Motor neuron (in vitro differentiated cells): ENCODE results near the gene CD7. TPM values are rescaled to one million over a fixed set of nuclear protein-coding genes. Genes with fewer than 3 reads are reported as not detected.

ENCODE experiments used
- ATAC-seq, 8 experiments: fragments of 200-7000 bp; cut with Tn5 transposase; replicated peaks in 6 of 8; 2 replicates each; pipeline ENCODE4 v1.8.0; 2021; ENCODE audit warnings: mild to moderate bottlenecking in 8 of 8, moderate library complexity in 8 of 8
- H3K27ac ChIP-seq, 2 donors: fragments of 250-450 bp; sonication (Bioruptor Pico); 2 replicates each; pipeline ENCODE4 v1.9.0; 2021; ENCODE audit warnings: antibody characterized with exemption in 2 of 2, mild to moderate bottlenecking in 2 of 2, moderate library complexity in 1 of 2
- H3K4me1 ChIP-seq, 2 donors: fragments of 250-450 bp; sonication (Bioruptor Pico); replicated peaks in 1 of 2; 2 replicates each; pipeline ENCODE4 v1.6.1; 2021; ENCODE audit warnings: antibody characterized with exemption in 2 of 2, mild to moderate bottlenecking in 2 of 2, moderate library complexity in 1 of 2
- H3K4me3 ChIP-seq, 5 donors: fragments of 250-450 bp; sonication (Bioruptor Pico); 2 replicates each; pipeline ENCODE4 v1.9.0; 2021; ENCODE audit warnings: antibody characterized with exemption in 5 of 5, mild to moderate bottlenecking in 5 of 5, moderate library complexity in 4 of 5
- WGBS, 10 experiments: fragments of 450-650 bp; shearing (Covaris generic); methylation state at CpG; one replicate each; pipeline ENCODE4 v1.0.0; 2022; 5-methylcytosine and 5-hydroxymethylcytosine counted together
- in situ Hi-C, 9 experiments: fragments of 400-800 bp; cut with MboI; loops; one replicate each; pipeline ENCODE4 v1.15.0; 2021; ENCODE audit warnings: low sequenced_read_pairs in 9 of 9, low pct_unique_long_range_greater_than_20kb in 2 of 9; ENCODE audit not compliant: unreplicated experiment in 9 of 9
- total RNA-seq, 8 experiments: library from RNA; unstranded; fragments of 300-600 nt; gene quantifications; 2 replicates each; pipeline versions ENCODE4 v1.2.3 to v1.2.4, GENCODE V29; 2022

Gene CD7
- total RNA-seq, 8 experiments from 2014 or later, result 0.33 to 3.8 (median 2.0) TPM; not detected in 1

GRCh38 chr17:82313195-82314011 lies 4.0 kb downstream of the CD7 start:
- 53 to 100% (median 88%) methylated on average over 5 to 15 of the region's 28 CpGs for WGBS, 10 experiments
- in situ Hi-C loops, result no loop called here
- no peak overlapping the region for H3K27ac ChIP-seq
- peaks cover 29 to 32% of the 10 kb centered on the region in 2 donors for H3K4me1 ChIP-seq
- ATAC-seq, result no peak
- no peak overlapping the region for H3K4me3 ChIP-seq

GRCh38 chr17:82311971-82312370 lies 5.4 kb downstream of the CD7 start:
- no peak for ATAC-seq
- peaks cover 25% of the 10 kb centered on the region in 2 donors for H3K4me1 ChIP-seq
- no peak overlapping the region for H3K27ac ChIP-seq
- H3K4me3 ChIP-seq, result no peak overlapping the region
- 20 to 100% (median 85%) methylated on average over 1 to 10 of the region's 13 CpGs; no CpG with 5 or more reads in 4 of the 10 experiments for whole genome bisulfite sequencing, 10 experiments
- in situ Hi-C loops, result no loop called here

- in situ Hi-C loops, result no loop called here
- Histone ChIP-seq H3K4me1 (peaks cover 14 to 15% of the 10 kb centered on the region in 2 donors), H3K27ac (no peak overlapping the region), H3K4me3 (no peak overlapping the region)
- WGBS, 10 experiments, result 60 to 100% (median 80%) methylated on average over 1 to 21 of the region's 21 CpGs; no CpG with 5 or more reads in 3 of the 10 experiments
- no peak for ATAC-seq
Observed at GRCh38 chr17:82310877-82311276, 6.5 kb downstream of the CD7 start.

GRCh38 chr17:82309656-82310570 lies 7.5 kb downstream of the CD7 start:
- no peak for ATAC-seq
- no peak overlapping the region for H3K4me3 ChIP-seq
- in situ Hi-C loops, result no loop called here
- WGBS, 10 experiments, result 53 to 80% (median 72%) methylated on average over 5 to 15 of the region's 27 CpGs; no CpG with 5 or more reads in 3 of the 10 experiments
- peaks cover 12 to 17% of the 10 kb centered on the region in 2 donors for H3K4me1 ChIP-seq
- no peak overlapping the region for H3K27ac ChIP-seq

- Histone ChIP-seq H3K4me1 (peaks cover 35 to 44% of the 10 kb centered on the region in 2 donors), H3K4me3 (no peak overlapping the region), H3K27ac (peak overlapping the region in 1 of 2 donors; percentile 1)
- peak in 5 of 8 experiments; percentile 7 to 44 (median 10) for ATAC-seq
- in situ Hi-C loops, result no loop called here
- WGBS, 10 experiments, result 17 to 91% (median 79%) methylated on average over 2 to 10 of the region's 20 CpGs; no CpG with 5 or more reads in 3 of the 10 experiments
Observed at GRCh38 chr17:82305727-82306300, 11.6 kb downstream of the CD7 start.

GRCh38 chr17:82304826-82305726 lies 12.3 kb downstream of the CD7 start:
- H3K4me1 ChIP-seq, result peaks cover 35 to 45% of the 10 kb centered on the region in 2 donors

GRCh38 chr17:82303944-82304808 lies 13.2 kb downstream of the CD7 start:
- whole genome bisulfite sequencing, 10 experiments, result 60 to 92% (median 80%) methylated on average over 2 to 5 of the region's 26 CpGs; no CpG with 5 or more reads in 7 of the 10 experiments
- in situ Hi-C loops, result no loop called here
- Histone ChIP-seq H3K4me3 (no peak overlapping the region), H3K4me1 (peaks cover 35 to 52% of the 10 kb centered on the region in 2 donors), H3K27ac (peak overlapping the region in 1 of 2 donors; percentile 42)
- ATAC-seq, result peak in 7 of 8 experiments; percentile 30 to 75 (median 63)

More at GRCh38 chr17:82304826-82305726, 12.3 kb downstream of the CD7 start:
- Histone ChIP-seq H3K4me3 (no peak overlapping the region), H3K27ac (peak overlapping the region in 1 of 2 donors; percentile 1)
- peak in 5 of 8 experiments; percentile 39 to 57 (median 41) for ATAC-seq
- in situ Hi-C loops, result no loop called here
- 69 to 100% (median 87%) methylated on average over 2 to 14 of the region's 23 CpGs; no CpG with 5 or more reads in 2 of the 10 experiments for WGBS, 10 experiments

- in situ Hi-C loops, result no loop called here
- WGBS, 10 experiments, result 68 to 89% (median 83%) methylated on average over 4 to 10 of the region's 35 CpGs; no CpG with 5 or more reads in 6 of the 10 experiments
- peak in 1 of 8 experiments; percentile 2 for ATAC-seq
Observed at GRCh38 chr17:82302991-82303943, 14.1 kb downstream of the CD7 start.

GRCh38 chr17:82302568-82302963 lies 14.8 kb downstream of the CD7 start:
- in situ Hi-C loops, result no loop called here
- ATAC-seq, result no peak
- 93 to 100% methylated on average over 2 to 3 of the region's 15 CpGs; no CpG with 5 or more reads in 8 of the 10 experiments for WGBS, 10 experiments

More at GRCh38 chr17:82302991-82303943, 14.1 kb downstream of the CD7 start:
- Histone ChIP-seq H3K27ac (peak overlapping the region in 1 of 2 donors; percentile 42), H3K4me1 (peaks cover 35 to 56% of the 10 kb centered on the region in 2 donors), H3K4me3 (no peak overlapping the region)

GRCh38 chr17:82301916-82302567 lies 15.4 kb downstream of the CD7 start:
- in situ Hi-C loops, result no loop called here
- ATAC-seq, result no peak
- WGBS, 10 experiments, result 85% methylated on average over 3 of the region's 23 CpGs; no CpG with 5 or more reads in 9 of the 10 experiments
- peaks cover 35 to 56% of the 10 kb centered on the region in 2 donors for H3K4me1 ChIP-seq
- no peak overlapping the region for H3K27ac ChIP-seq
- no peak overlapping the region for H3K4me3 ChIP-seq

More at GRCh38 chr17:82302568-82302963, 14.8 kb downstream of the CD7 start:
- Histone ChIP-seq H3K27ac (no peak overlapping the region), H3K4me1 (peaks cover 35 to 56% of the 10 kb centered on the region in 2 donors), H3K4me3 (no peak overlapping the region)
